Activated naive CD4-positive, alpha-beta T cell treated with anti-CD3 and anti-CD28 coated beads, Interleukin-2, amount 10 ng/mL, durations not matched to agents 7 days and 5 days (primary cell): ENCODE results near the gene EEIG2.

ENCODE experiments used
- CTCF ChIA-PET: fragments of 350-600 bp; sonication (Branson Sonifier 250); formaldehyde crosslinking; loops from one replicate; lab custom pipeline; 2021; ENCODE audit warnings: antibody characterized with exemption; lab: Charles Lee
- DNase-seq: peaks from one replicate; pipeline ENCODE4 v3.0.0-alpha.2; 2020
- H3K27ac Mint-ChIP-seq: one replicate; pipeline ENCODE4 v1.8.0; 2021; ENCODE audit warnings: mild to moderate bottlenecking, moderate library complexity, mixed read lengths
- H3K27me3 Mint-ChIP-seq: one replicate; pipeline ENCODE4 v1.8.0; 2021; ENCODE audit warnings: mild to moderate bottlenecking, mixed read lengths
- H3K36me3 Mint-ChIP-seq: one replicate; pipeline ENCODE4 v1.8.0; 2021; ENCODE audit warnings: mixed read lengths
- H3K4me1 Mint-ChIP-seq: one replicate; pipeline ENCODE4 v1.8.0; 2021; ENCODE audit warnings: mixed read lengths
- H3K4me3 Mint-ChIP-seq: one replicate; pipeline ENCODE4 v1.8.0; 2021; ENCODE audit warnings: mild to moderate bottlenecking, moderate library complexity, mixed read lengths
- H3K9me3 Mint-ChIP-seq: one replicate; pipeline ENCODE4 v1.8.0; 2021; ENCODE audit warnings: mixed read lengths

EEIG2 gene

GRCh38 chr1:108557296-108557695 lies 2.6 kb upstream of the EEIG2 start:
- Mint-ChIP-seq H3K36me3 (no peaks in the 10 kb centered on the region), H3K4me1 (peaks cover 17% of the 10 kb centered on the region), H3K27ac (no peak overlapping the region), H3K27me3 (no peaks in the 10 kb centered on the region), H3K4me3 (no peak overlapping the region), H3K9me3 (no peaks in the 10 kb centered on the region)
- DNase-seq = no peak
- CTCF ChIA-PET = no interaction called here

- peak; percentile 42 for DNase-seq
- H3K4me3 Mint-ChIP-seq = peak overlapping the region; percentile 96
- no peaks in the 10 kb centered on the region for H3K27me3 Mint-ChIP-seq
- CTCF ChIA-PET = interaction anchor here (0.9 to 4.8 kb wide), 18 partner anchors 9 to 779 kb away, joined by 3 to 84 read pairs (median 7); partner anchors contain the start of gene PRPF38B
- H3K9me3 Mint-ChIP-seq = no peaks in the 10 kb centered on the region
- peak overlapping the region; percentile 83 for H3K27ac Mint-ChIP-seq
- no peaks in the 10 kb centered on the region for H3K36me3 Mint-ChIP-seq
- H3K4me1 Mint-ChIP-seq = peaks cover 32% of the 10 kb centered on the region
Measured at GRCh38 chr1:108560189-108560873, 431 bp downstream of the EEIG2 start.

GRCh38 chr1:108560874-108561459 lies 1.1 kb downstream of the EEIG2 start:
- H3K4me1 Mint-ChIP-seq = peaks cover 32% of the 10 kb centered on the region
- CTCF ChIA-PET = interaction anchor here (0.6 to 4.8 kb wide), 21 partner anchors 9 to 779 kb away, joined by 3 to 84 read pairs (median 6); partner anchors contain the start of gene PRPF38B
- peak overlapping the region; percentile 96 for H3K4me3 Mint-ChIP-seq
- no peaks in the 10 kb centered on the region for H3K27me3 Mint-ChIP-seq
- peak overlapping the region; percentile 83 for H3K27ac Mint-ChIP-seq
- DNase-seq = peak; percentile 58
- no peaks in the 10 kb centered on the region for H3K9me3 Mint-ChIP-seq
- no peaks in the 10 kb centered on the region for H3K36me3 Mint-ChIP-seq

- no peak overlapping the region for H3K27ac Mint-ChIP-seq
- CTCF ChIA-PET = interaction anchor here (0.6 to 4.8 kb wide), 18 partner anchors 8 to 780 kb away, joined by 3 to 84 read pairs (median 7); partner anchors contain the start of gene PRPF38B
- H3K36me3 Mint-ChIP-seq = no peaks in the 10 kb centered on the region
- H3K27me3 Mint-ChIP-seq = no peaks in the 10 kb centered on the region
- H3K9me3 Mint-ChIP-seq = no peaks in the 10 kb centered on the region
- peak; percentile 90 for DNase-seq
- H3K4me3 Mint-ChIP-seq = peak overlapping the region; percentile 37
- peaks cover 32% of the 10 kb centered on the region for H3K4me1 Mint-ChIP-seq
Measured at GRCh38 chr1:108561689-108562326, 1.9 kb downstream of the EEIG2 start.

- Mint-ChIP-seq H3K27ac (no peak overlapping the region), H3K27me3 (no peaks in the 10 kb centered on the region), H3K36me3 (no peaks in the 10 kb centered on the region), H3K4me3 (no peak overlapping the region), H3K4me1 (peaks cover 32% of the 10 kb centered on the region), H3K9me3 (no peaks in the 10 kb centered on the region)
- CTCF ChIA-PET = interaction anchor here (2.2 kb wide), 1 partner anchor 80 kb away, joined by 8 read pairs; no protein-coding TSS in a partner anchor
- no peak for DNase-seq
Measured at GRCh38 chr1:108563808-108564207, 3.9 kb downstream of the EEIG2 start.

GRCh38 chr1:108565081-108565480 lies 5.2 kb downstream of the EEIG2 start:
- no peak overlapping the region for H3K27ac Mint-ChIP-seq
- H3K4me1 Mint-ChIP-seq = peaks cover 32% of the 10 kb centered on the region
- no peaks in the 10 kb centered on the region for H3K9me3 Mint-ChIP-seq
- no peak overlapping the region for H3K4me3 Mint-ChIP-seq
- H3K36me3 Mint-ChIP-seq = no peaks in the 10 kb centered on the region
- CTCF ChIA-PET = interaction anchor here (2.2 kb wide), 1 partner anchor 79 kb away, joined by 8 read pairs; no protein-coding TSS in a partner anchor
- no peak for DNase-seq
- no peaks in the 10 kb centered on the region for H3K27me3 Mint-ChIP-seq

GRCh38 chr1:108565512-108565911 lies 5.6 kb downstream of the EEIG2 start:
- H3K4me3 Mint-ChIP-seq = no peak overlapping the region
- no peak overlapping the region for H3K27ac Mint-ChIP-seq
- H3K4me1 Mint-ChIP-seq = peaks cover 32% of the 10 kb centered on the region
- no peaks in the 10 kb centered on the region for H3K9me3 Mint-ChIP-seq
- CTCF ChIA-PET = no interaction called here
- no peaks in the 10 kb centered on the region for H3K27me3 Mint-ChIP-seq
- no peak for DNase-seq
- no peaks in the 10 kb centered on the region for H3K36me3 Mint-ChIP-seq

- H3K4me1 Mint-ChIP-seq = peaks cover 8% of the 10 kb centered on the region
- no peaks in the 10 kb centered on the region for H3K36me3 Mint-ChIP-seq
- H3K27ac Mint-ChIP-seq = no peak overlapping the region
- H3K4me3 Mint-ChIP-seq = no peak overlapping the region
- DNase-seq = no peak
- peaks cover 1% of the 10 kb centered on the region for H3K9me3 Mint-ChIP-seq
- CTCF ChIA-PET = interaction anchor here (0.6 to 2.4 kb wide), 4 partner anchors 8 to 352 kb away, joined by 3 to 22 read pairs (median 4); partner anchors contain the start of gene EEIG2
- no peaks in the 10 kb centered on the region for H3K27me3 Mint-ChIP-seq
Measured at GRCh38 chr1:108568589-108568988, 8.7 kb downstream of the EEIG2 start.

GRCh38 chr1:108569097-108569728 lies 9.3 kb downstream of the EEIG2 start:
- H3K27ac Mint-ChIP-seq = no peak overlapping the region

GRCh38 chr1:108570128-108570527 lies 10.2 kb downstream of the EEIG2 start:
- no peaks in the 10 kb centered on the region for H3K4me1 Mint-ChIP-seq
- CTCF ChIA-PET = interaction anchor here (0.9 to 2.4 kb wide), 10 partner anchors 10 to 354 kb away, joined by 3 to 22 read pairs (median 3); partner anchors contain the start of gene EEIG2
- peak; percentile 29 for DNase-seq
- H3K9me3 Mint-ChIP-seq = peaks cover 5% of the 10 kb centered on the region
- H3K27ac Mint-ChIP-seq = no peak overlapping the region
- no peaks in the 10 kb centered on the region for H3K27me3 Mint-ChIP-seq
- no peaks in the 10 kb centered on the region for H3K36me3 Mint-ChIP-seq
- no peak overlapping the region for H3K4me3 Mint-ChIP-seq

More at GRCh38 chr1:108569097-108569728, 9.3 kb downstream of the EEIG2 start:
- H3K27me3 Mint-ChIP-seq = no peaks in the 10 kb centered on the region
- no peak for DNase-seq
- H3K36me3 Mint-ChIP-seq = no peaks in the 10 kb centered on the region
- CTCF ChIA-PET = interaction anchor here (0.6 to 2.4 kb wide), 10 partner anchors 9 to 353 kb away, joined by 3 to 22 read pairs (median 4); partner anchors contain the start of gene EEIG2
- H3K9me3 Mint-ChIP-seq = peaks cover 4% of the 10 kb centered on the region
- no peak overlapping the region for H3K4me3 Mint-ChIP-seq
- peaks cover 1% of the 10 kb centered on the region for H3K4me1 Mint-ChIP-seq

- no peaks in the 10 kb centered on the region for H3K4me1 Mint-ChIP-seq
- H3K4me3 Mint-ChIP-seq = no peak overlapping the region
- no peaks in the 10 kb centered on the region for H3K27me3 Mint-ChIP-seq
- CTCF ChIA-PET = interaction anchor here (0.7 to 2.4 kb wide), 6 partner anchors 10 to 74 kb away, joined by 3 to 22 read pairs (median 4); partner anchors contain the start of gene EEIG2
- peaks cover 5% of the 10 kb centered on the region for H3K9me3 Mint-ChIP-seq
- DNase-seq = no peak
- H3K36me3 Mint-ChIP-seq = no peaks in the 10 kb centered on the region
- no peak overlapping the region for H3K27ac Mint-ChIP-seq
Measured at GRCh38 chr1:108570998-108571401, 11.1 kb downstream of the EEIG2 start.

GRCh38 chr1:108572182-108572581 lies 12.3 kb downstream of the EEIG2 start:
- H3K9me3 Mint-ChIP-seq = peaks cover 5% of the 10 kb centered on the region
- H3K4me3 Mint-ChIP-seq = no peak overlapping the region
- no peak overlapping the region for H3K27ac Mint-ChIP-seq
- no peaks in the 10 kb centered on the region for H3K4me1 Mint-ChIP-seq
- H3K36me3 Mint-ChIP-seq = no peaks in the 10 kb centered on the region
- no peaks in the 10 kb centered on the region for H3K27me3 Mint-ChIP-seq
- CTCF ChIA-PET = interaction anchor here (1.2 kb wide), 1 partner anchor 10 kb away, joined by 3 read pairs; no protein-coding TSS in a partner anchor
- no peak for DNase-seq

- peaks cover 5% of the 10 kb centered on the region for H3K9me3 Mint-ChIP-seq
- CTCF ChIA-PET = no interaction called here
- no peaks in the 10 kb centered on the region for H3K4me1 Mint-ChIP-seq
- H3K27me3 Mint-ChIP-seq = no peaks in the 10 kb centered on the region
- no peaks in the 10 kb centered on the region for H3K36me3 Mint-ChIP-seq
- no peak for DNase-seq
- H3K4me3 Mint-ChIP-seq = no peak overlapping the region
- no peak overlapping the region for H3K27ac Mint-ChIP-seq
Measured at GRCh38 chr1:108573183-108573582, 13.3 kb downstream of the EEIG2 start.
